GM18907 (cell line): ENCODE data around the gene DDX20.

ENCODE experiments used
- ATAC-seq: cut with Tn5 transposase; IDR thresholded peaks from one replicate; pipeline ENCODE4 v1.9.1; 2021; ENCODE audit warnings: mild to moderate bottlenecking, moderate library complexity; ENCODE audit not compliant: unreplicated experiment

The DDX20 gene, protein sequence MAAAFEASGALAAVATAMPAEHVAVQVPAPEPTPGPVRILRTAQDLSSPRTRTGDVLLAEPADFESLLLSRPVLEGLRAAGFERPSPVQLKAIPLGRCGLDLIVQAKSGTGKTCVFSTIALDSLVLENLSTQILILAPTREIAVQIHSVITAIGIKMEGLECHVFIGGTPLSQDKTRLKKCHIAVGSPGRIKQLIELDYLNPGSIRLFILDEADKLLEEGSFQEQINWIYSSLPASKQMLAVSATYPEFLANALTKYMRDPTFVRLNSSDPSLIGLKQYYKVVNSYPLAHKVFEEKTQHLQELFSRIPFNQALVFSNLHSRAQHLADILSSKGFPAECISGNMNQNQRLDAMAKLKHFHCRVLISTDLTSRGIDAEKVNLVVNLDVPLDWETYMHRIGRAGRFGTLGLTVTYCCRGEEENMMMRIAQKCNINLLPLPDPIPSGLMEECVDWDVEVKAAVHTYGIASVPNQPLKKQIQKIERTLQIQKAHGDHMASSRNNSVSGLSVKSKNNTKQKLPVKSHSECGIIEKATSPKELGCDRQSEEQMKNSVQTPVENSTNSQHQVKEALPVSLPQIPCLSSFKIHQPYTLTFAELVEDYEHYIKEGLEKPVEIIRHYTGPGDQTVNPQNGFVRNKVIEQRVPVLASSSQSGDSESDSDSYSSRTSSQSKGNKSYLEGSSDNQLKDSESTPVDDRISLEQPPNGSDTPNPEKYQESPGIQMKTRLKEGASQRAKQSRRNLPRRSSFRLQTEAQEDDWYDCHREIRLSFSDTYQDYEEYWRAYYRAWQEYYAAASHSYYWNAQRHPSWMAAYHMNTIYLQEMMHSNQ

DNA sequence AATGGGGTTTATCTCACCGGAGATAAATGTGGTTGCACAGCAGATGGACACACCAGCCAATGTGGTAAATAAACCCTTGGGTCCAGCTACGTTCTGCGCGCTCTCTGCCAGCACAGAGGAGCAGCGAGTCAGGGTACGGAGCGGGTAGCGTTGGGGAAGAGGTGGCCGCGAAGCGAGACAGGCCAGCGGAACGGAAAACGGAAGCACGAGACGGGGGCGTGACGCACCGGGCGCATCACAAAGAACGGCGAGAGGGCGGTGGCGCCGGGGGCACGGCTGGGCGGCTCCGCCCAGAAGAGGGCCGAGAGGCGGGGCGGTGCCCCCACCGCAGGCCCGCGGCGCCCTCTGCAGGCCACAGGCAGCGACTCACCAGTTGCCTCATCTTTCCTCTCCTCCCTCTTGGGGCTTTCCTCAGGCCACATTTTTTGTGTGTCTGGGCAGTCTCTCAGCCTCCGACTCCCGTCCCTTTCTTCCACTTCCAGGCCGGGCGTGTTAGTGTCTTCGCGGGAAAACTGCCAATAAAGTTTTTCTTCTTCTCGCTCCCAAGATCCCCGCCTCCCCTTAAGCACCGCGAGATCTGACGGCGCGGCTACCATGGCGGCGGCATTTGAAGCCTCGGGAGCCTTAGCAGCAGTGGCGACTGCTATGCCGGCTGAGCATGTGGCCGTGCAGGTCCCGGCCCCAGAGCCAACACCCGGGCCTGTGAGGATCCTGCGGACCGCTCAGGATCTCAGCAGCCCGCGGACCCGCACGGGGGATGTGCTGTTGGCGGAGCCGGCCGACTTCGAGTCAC is at the start of gene DDX20:
Gene DDX20, plus strand, starts transcription at position 571 of the 793 bp plus-strand sequence. Its CDS starts 24 bp downstream, at position 595.
- peak; percentile 92 for ATAC-seq

GRCh38 chr1:111706921-111707320 is 48.8 kb upstream of the DDX20 start:
- ATAC-seq, result no peak

GRCh38 chr1:111707906-111708305 is 47.8 kb upstream of the DDX20 start:
- ATAC-seq, result no peak

GRCh38 chr1:111709986-111710385 is 45.7 kb upstream of the DDX20 start:
- ATAC-seq, result no peak

- no peak for ATAC-seq
These were observed 39.4 kb upstream of the DDX20 start for GRCh38 chr1:111716333-111716732.

GRCh38 chr1:111717450-111717849 is 38.3 kb upstream of the DDX20 start:
- ATAC-seq, result no peak

- no peak for ATAC-seq
These were observed 36.6 kb upstream of the DDX20 start for GRCh38 chr1:111719135-111719534.

DNA sequence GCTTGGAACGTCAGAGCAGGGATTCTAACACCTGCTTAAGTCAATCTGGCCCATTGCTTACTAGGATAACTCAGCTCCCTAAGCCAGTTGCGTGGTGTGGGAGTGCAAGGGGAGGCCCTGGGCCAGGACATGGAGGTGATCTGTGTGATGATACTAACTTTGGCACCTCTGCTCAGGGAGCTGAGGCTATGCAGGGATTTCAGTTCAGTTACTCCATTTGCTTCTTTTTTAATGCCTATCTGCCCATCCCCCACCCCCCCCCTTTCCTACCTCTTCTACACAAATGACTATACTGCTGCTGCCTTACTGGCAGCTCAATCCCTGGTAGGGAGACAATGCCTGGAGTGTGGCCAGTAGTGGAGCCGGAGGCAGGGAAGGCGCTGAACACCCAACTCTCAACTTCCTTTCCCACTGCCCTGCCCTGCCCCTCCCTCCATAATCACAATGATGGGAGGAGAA is 36.0 kb upstream of the DDX20 start:
- no peak for ATAC-seq

DNA sequence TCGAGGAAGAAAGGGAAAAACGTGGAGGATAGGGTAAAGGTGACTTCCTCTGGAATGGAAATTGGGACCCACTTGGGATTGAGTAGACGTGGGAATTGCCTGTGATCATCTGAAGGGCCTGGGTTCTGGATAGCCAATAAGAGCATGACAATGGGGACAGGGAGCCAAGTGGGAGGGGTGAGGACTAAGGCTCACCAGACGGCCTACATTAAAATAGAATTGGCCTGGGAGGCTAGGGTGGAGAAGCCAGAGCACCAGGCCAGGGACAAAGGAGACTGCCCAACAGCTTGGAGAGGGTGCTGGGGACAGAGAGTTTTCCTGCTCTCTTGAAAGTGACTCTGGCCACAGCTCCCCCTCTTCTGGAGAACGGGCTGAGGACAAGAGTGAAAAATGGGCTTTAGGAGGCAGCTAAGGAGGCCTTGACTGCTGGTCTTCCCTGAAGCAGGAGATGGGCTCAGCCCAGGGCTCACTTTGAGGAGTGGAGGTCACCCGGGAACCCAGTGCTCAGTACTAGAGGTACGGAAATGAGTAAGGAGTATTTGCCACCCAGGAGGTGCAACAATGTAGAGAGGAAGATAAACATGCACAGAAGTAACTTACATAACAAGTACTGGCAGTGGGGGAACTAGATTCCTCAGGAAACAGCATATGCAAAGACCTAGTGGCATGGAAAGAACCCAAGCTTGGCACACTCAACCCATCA is 35.3 kb upstream of the DDX20 start:
- no peak for ATAC-seq

DNA sequence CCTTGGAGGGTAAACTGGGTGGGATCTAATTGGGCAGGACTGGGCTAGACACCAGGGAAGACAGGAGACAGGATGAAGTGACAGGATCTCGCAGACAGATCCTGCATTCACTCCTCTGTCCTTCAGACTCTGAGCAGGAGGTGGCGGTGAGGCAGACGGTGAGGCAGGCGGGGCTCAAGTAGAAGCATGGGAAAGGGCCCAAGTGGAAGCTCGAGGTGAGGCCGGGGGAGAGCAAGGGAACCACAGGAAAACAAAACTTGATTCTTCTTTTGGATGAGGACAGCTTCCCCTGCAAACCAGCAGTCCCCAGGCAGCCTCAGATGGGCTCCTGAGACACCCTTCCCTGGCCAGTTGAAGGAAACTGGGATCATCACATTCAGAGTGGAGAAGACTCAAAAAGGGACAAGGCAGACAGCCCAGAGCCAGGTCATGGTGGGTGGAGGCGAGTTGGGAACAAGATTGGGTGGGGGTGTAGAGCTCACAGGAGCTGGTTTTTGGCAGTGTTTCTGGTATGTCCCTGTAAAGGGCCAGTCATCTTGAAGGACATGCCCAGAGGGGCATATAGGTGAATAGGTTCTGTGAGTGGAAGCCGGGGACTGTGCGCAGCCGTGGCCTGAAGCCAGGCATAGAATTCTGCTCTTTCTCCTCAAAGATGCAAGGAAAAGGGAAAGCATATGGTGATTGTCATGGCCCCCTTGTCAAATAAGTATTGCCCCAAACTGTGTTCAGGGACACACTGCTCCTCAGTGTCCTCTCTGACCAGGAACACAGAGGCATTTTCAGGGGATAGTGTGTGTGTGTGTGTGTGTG is 34.5 kb upstream of the DDX20 start:
- no peak for ATAC-seq

- no peak for ATAC-seq
These were observed 32.5 kb upstream of the DDX20 start for GRCh38 chr1:111723091-111723806.

- no peak for ATAC-seq
These were observed 31.8 kb upstream of the DDX20 start for GRCh38 chr1:111723871-111724270.

- no peak for ATAC-seq
These were observed 30.5 kb upstream of the DDX20 start for GRCh38 chr1:111725192-111725591.

GRCh38 chr1:111727056-111727455 is 28.6 kb upstream of the DDX20 start:
- ATAC-seq, result no peak

- no peak for ATAC-seq
These were observed 26.3 kb upstream of the DDX20 start for GRCh38 chr1:111729271-111729921.

DNA sequence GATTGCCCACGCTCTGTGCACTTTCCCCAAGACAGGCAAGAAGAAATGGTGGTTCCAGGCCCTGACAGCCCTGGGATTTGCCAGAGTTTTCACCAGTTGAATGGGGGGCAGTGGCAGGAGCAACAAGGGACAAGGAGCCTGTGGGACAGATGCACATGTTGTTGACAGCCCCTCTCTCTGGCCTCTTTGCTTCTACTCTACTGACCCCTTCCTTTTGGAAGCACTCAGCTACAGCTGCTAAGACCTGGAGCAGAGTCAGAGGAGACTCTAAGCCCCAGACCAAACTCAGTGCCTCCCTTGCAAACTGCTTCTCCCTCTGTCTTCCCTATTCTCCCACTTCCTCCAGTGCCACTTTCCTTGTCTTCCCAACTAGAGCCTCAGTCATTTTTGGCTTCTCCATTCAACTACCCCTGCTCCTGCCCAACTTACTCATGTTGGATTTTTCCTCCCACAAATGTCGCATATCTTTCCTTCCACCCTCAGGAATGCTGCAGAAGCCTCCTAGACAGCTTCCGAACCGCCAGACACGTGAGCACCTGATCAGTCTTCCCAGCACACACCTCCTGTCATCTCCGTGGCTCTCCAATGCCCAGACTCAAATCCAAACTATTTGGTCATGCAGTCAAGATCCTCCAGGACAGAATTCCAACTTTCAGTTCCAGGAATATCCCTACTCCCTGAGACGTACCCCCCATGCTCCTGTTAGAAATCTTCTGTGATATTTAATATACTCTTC is 25.6 kb upstream of the DDX20 start:
- ATAC-seq, result no peak

GRCh38 chr1:111730706-111731105 is 25.0 kb upstream of the DDX20 start:
- no peak for ATAC-seq

DNA sequence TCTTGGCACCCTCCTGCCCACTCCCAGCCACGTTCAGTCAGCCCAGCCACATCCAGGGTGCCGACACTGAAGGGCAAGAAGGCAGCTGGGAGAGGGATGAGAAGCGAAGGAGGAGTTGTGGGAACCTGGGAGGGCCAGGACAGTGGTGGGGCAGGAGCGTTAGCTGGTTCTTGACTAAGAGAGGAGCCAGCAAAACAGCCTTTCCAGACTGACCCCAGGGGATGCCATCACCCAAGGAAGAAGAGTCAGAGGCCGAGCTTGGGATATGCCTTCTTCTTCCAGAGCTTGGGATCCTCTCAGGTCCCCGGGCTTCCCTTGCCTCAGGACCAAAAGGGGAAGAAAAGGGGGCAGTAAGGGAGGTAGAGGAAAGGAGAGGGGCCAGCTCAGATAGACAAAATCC is 23.7 kb upstream of the DDX20 start:
- ATAC-seq, result no peak
